CD14-positive monocyte (primary cell): ENCODE results near the gene CA10. TPM values are rescaled to one million over a fixed set of nuclear protein-coding genes. Genes with fewer than 3 reads are reported as not detected.

Experiments
- DNase-seq, 3 donors: peaks; one replicate each; pipeline ENCODE4 v3.0.0-alpha.2; 2011 to 2022
- H2AFZ ChIP-seq: 2 replicates; pipeline ENCODE4 v1.6.0; 2012; ENCODE audit warnings: mild to moderate bottlenecking, low read depth, low read length, inconsistent platforms; ENCODE audit not compliant: insufficient read depth, poor library complexity, severe bottlenecking
- H3K27ac ChIP-seq, 2 donors: 1 replicate in 1 of 2; 2 replicates in 1 of 2; pipeline ENCODE4 v1.5.1; 2012 to 2013; ENCODE audit warnings: low read length in 2 of 2, control low read depth in 1 of 2, inconsistent platforms in 1 of 2, low read depth in 1 of 2, mild to moderate bottlenecking in 1 of 2
- H3K27me3 ChIP-seq, 2 donors: one replicate each; pipeline versions ENCODE4 v1.6.0 to v1.6.1; 2011 to 2013; ENCODE audit warnings: low read length in 2 of 2; ENCODE audit not compliant: control insufficient read depth in 2 of 2, insufficient read depth in 2 of 2
- H3K36me3 ChIP-seq, 2 donors: replicated peaks in 1 of 2; 1 replicate in 1 of 2; 2 replicates in 1 of 2; pipeline versions ENCODE4 v1.5.1 to v1.6.1; 2012 to 2013; ENCODE audit warnings: low read length in 2 of 2, control low read depth in 1 of 2, inconsistent platforms in 1 of 2, mild to moderate bottlenecking in 1 of 2; ENCODE audit not compliant: insufficient read depth in 2 of 2, control insufficient read depth in 1 of 2
- H3K4me1 ChIP-seq, 2 donors: 1 replicate in 1 of 2; 2 replicates in 1 of 2; pipeline versions ENCODE4 v1.5.1 to v1.6.1; 2012 to 2013; ENCODE audit warnings: low read length in 2 of 2, control low read depth in 1 of 2, inconsistent platforms in 1 of 2, mild to moderate bottlenecking in 1 of 2, moderate library complexity in 1 of 2; ENCODE audit not compliant: insufficient read depth in 2 of 2, control insufficient read depth in 1 of 2
- H3K4me2 ChIP-seq: replicated peaks from 2 replicates; pipeline ENCODE3; 2012; ENCODE audit warnings: low read length, moderate library complexity, mild to moderate bottlenecking; ENCODE audit not compliant: poor library complexity, severe bottlenecking; ENCODE audit errors: extremely low read depth
- H3K4me3 ChIP-seq, 3 experiments: fragments of 200-600 bp in 1 of 3; sonication (generic) in 1 of 3; replicated peaks in 1 of 3; 1 replicate in 2 of 3; 2 replicates in 1 of 3; pipeline ENCODE4 v1.5.1; 2011 to 2013; ENCODE audit warnings: low read length in 3 of 3, mild to moderate bottlenecking in 3 of 3, control low read depth in 2 of 3, low read depth in 2 of 3, inconsistent platforms in 1 of 3, moderate library complexity in 1 of 3
- H3K79me2 ChIP-seq: 2 replicates; pipeline ENCODE4 v1.6.0; 2012; ENCODE audit warnings: mild to moderate bottlenecking, control low read depth, inconsistent platforms, low read length, moderate library complexity; ENCODE audit not compliant: insufficient read depth
- H3K9ac ChIP-seq: 2 replicates; pipeline ENCODE4 v1.6.0; 2017; ENCODE audit warnings: low read length, mild to moderate bottlenecking; ENCODE audit not compliant: insufficient read depth, poor library complexity, severe bottlenecking
- H3K9me3 ChIP-seq, 2 donors: replicated peaks in 1 of 2; 1 replicate in 1 of 2; 2 replicates in 1 of 2; pipeline versions ENCODE4 v1.5.1 to v1.6.1; 2012 to 2013; ENCODE audit warnings: low read length in 2 of 2, control low read depth in 1 of 2; ENCODE audit not compliant: control insufficient read depth in 1 of 2, insufficient read depth in 1 of 2
- H4K20me1 ChIP-seq: 2 replicates; pipeline ENCODE4 v1.6.0; 2012; ENCODE audit warnings: mild to moderate bottlenecking, low read length, control low read depth, moderate library complexity; ENCODE audit not compliant: insufficient read depth
- H3K27ac Mint-ChIP-seq, 7 donors: one replicate each; pipeline ENCODE4 v1.8.0; 2020; ENCODE audit warnings: mild to moderate bottlenecking in 7 of 7, mixed read lengths in 7 of 7, moderate library complexity in 6 of 7, inconsistent platforms in 2 of 7
- H3K27me3 Mint-ChIP-seq, 3 donors: one replicate each; pipeline ENCODE4 v1.8.0; 2021 to 2022; ENCODE audit warnings: low read depth in 3 of 3, mild to moderate bottlenecking in 3 of 3, mixed read lengths in 3 of 3, moderate library complexity in 3 of 3, inconsistent platforms in 1 of 3
- H3K36me3 Mint-ChIP-seq, 2 donors: one replicate each; pipeline ENCODE4 v1.8.0; 2020; ENCODE audit warnings: mixed read lengths in 2 of 2, inconsistent platforms in 1 of 2, mild to moderate bottlenecking in 1 of 2
- H3K4me1 Mint-ChIP-seq: one replicate; pipeline ENCODE4 v1.8.0; 2020; ENCODE audit warnings: mild to moderate bottlenecking, mixed read lengths
- H3K4me3 Mint-ChIP-seq, 2 donors: one replicate each; pipeline ENCODE4 v1.8.0; 2020; ENCODE audit warnings: mild to moderate bottlenecking in 2 of 2, mixed read lengths in 2 of 2, moderate library complexity in 1 of 2
- H3K9me3 Mint-ChIP-seq, 7 donors: one replicate each; pipeline ENCODE4 v1.8.0; 2020 to 2022; ENCODE audit warnings: mixed read lengths in 7 of 7, mild to moderate bottlenecking in 6 of 7, moderate library complexity in 6 of 7, inconsistent platforms in 2 of 7
- WGBS: methylation state at CpG from one replicate; pipeline ENCODE4 v1.1.5; 2013; ENCODE audit warnings: missing lambda C conversion rate; ENCODE audit not compliant: insufficient coverage; 5-methylcytosine and 5-hydroxymethylcytosine counted together
- intact Hi-C, 2 donors: fragments of 100-400 bp; cut with micrococcal nuclease; formaldehyde crosslinking; loops; one replicate each; pipeline versions ENCODE4 v1.15.0 to v1.15.1; 2023
- polyA plus RNA-seq, 3 donors: library from polyadenylated mRNA; depleted of rRNA in 1 of 3; unstranded in 2 of 3; stranded (reverse) in 1 of 3; fragments of 300-500 nt in 2 of 3; fragments of >200 nt in 1 of 3; fragmentation: Illumina TruSeq in 2 of 3; gene quantifications; 1 replicate in 2 of 3; 2 replicates in 1 of 3; pipeline ENCODE4 v1.2.3, GENCODE V29; 2012 to 2021
- TF ChIP-seq, protein P1 (sequence below): fragments of 200-600 bp; IDR thresholded peaks from one replicate; pipeline ENCODE4 v1.8.0; 2022; ENCODE audit warnings: antibody characterized with exemption, mild to moderate bottlenecking

Gene CA10
- polyA plus RNA-seq, 3 donors = not detected

DNA sequence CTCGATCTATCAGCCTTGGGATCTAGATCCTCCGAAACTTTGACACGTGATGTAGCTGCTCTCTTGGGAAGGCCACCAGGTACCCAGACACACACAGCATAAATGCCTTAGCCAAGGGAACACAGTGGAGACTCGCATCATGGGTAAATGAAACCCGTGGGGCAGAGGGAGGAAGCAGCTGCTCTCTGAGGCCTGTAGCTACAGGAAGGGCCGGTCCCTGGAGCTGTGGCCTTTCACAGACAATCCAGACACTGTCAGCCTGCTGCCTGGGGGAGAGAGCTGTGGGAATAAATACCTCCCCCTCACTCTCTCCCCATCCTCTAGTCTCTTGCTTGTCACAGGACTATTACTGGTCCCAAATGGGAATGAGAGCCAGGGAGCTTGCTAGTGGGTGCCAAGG is 546.9 kb downstream of the CA10 start:
- Histone ChIP-seq H3K4me1 (no peaks in the 10 kb centered on the region), H2AFZ (no peak overlapping the region), H3K4me2 (no peak overlapping the region), H3K4me3 (no peak overlapping the region), H3K9ac (no peak overlapping the region), H4K20me1 (no peaks in the 10 kb centered on the region), H3K36me3 (no peaks in the 10 kb centered on the region), H3K27ac (no peak overlapping the region), H3K27me3 (no peaks in the 10 kb centered on the region), H3K9me3 (no peaks in the 10 kb centered on the region), H3K79me2 (no peaks in the 10 kb centered on the region)
- Mint-ChIP-seq H3K4me3 (no peak overlapping the region), H3K27ac (no peak overlapping the region), H3K4me1 (no peaks in the 10 kb centered on the region), H3K27me3 (no peaks in the 10 kb centered on the region), H3K36me3 (no peaks in the 10 kb centered on the region), H3K9me3 (peaks cover 0 to 7% (median 0%) of the 10 kb centered on the region in 7 donors)
- TF ChIP-seq, protein P1, sequence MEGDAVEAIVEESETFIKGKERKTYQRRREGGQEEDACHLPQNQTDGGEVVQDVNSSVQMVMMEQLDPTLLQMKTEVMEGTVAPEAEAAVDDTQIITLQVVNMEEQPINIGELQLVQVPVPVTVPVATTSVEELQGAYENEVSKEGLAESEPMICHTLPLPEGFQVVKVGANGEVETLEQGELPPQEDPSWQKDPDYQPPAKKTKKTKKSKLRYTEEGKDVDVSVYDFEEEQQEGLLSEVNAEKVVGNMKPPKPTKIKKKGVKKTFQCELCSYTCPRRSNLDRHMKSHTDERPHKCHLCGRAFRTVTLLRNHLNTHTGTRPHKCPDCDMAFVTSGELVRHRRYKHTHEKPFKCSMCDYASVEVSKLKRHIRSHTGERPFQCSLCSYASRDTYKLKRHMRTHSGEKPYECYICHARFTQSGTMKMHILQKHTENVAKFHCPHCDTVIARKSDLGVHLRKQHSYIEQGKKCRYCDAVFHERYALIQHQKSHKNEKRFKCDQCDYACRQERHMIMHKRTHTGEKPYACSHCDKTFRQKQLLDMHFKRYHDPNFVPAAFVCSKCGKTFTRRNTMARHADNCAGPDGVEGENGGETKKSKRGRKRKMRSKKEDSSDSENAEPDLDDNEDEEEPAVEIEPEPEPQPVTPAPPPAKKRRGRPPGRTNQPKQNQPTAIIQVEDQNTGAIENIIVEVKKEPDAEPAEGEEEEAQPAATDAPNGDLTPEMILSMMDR = no peak
- intact Hi-C loops = no loop called here
- no peak for DNase-seq
- 97% methylated on average over 3 of the region's 6 CpGs for WGBS

DNA sequence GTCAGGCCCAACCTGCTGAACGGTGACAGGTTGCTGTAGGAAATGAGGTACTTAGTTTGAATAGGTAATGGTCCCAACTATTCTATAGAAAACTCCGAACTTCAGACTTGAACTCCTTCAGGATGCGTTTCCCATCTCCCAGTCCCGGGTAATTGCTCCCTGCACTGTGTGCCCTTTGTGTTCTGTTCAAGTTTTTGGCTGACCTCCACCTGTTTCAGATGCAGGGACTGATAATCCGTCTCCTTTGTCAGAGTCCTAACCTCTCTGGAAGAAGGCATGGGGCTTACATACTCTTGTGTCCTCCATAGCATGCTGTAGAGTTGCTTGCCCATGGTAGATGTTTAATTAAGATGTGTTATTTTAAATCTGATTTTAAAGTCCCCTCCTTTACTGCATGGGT is 547.7 kb downstream of the CA10 start:
- Histone ChIP-seq H3K27ac (no peak overlapping the region), H3K9me3 (no peaks in the 10 kb centered on the region), H3K9ac (no peak overlapping the region), H3K27me3 (no peaks in the 10 kb centered on the region), H3K4me3 (no peak overlapping the region), H3K4me1 (no peaks in the 10 kb centered on the region), H4K20me1 (no peaks in the 10 kb centered on the region), H2AFZ (no peak overlapping the region), H3K4me2 (no peak overlapping the region), H3K79me2 (no peaks in the 10 kb centered on the region), H3K36me3 (no peaks in the 10 kb centered on the region)
- no peak overlapping the region for H3K27ac Mint-ChIP-seq
- no peak for DNase-seq
- H3K4me3 Mint-ChIP-seq = no peak overlapping the region
- intact Hi-C loops = no loop called here
- TF ChIP-seq, protein P1 = no peak
- no peaks in the 10 kb centered on the region for H3K36me3 Mint-ChIP-seq
- no peaks in the 10 kb centered on the region for H3K4me1 Mint-ChIP-seq
- H3K9me3 Mint-ChIP-seq = peaks cover 0 to 4% (median 0%) of the 10 kb centered on the region in 7 donors
- peaks cover 0 to under 1% (median 0%) of the 10 kb centered on the region in 3 donors for H3K27me3 Mint-ChIP-seq
- 100% methylated on average over 2 of the region's 5 CpGs for WGBS
